Small intestine (tissue), 7 donors: ENCODE measurements around the gene DDX5. TPM values are rescaled to one million over a fixed set of nuclear protein-coding genes. Genes with fewer than 3 reads are reported as not detected.

Experiments
- DNase-seq, 2 donors: peaks; one replicate each; pipeline versions ENCODE4 v3.0.0 to v3.0.0-alpha.2; 2013
- FAIRE-seq: peaks from 2 replicates; lab custom pipeline; 2012; peaks lifted over from hg19 to GRCh38; lab: Jason Lieb, UNC
- H3K27ac ChIP-seq, 3 donors: one replicate each; pipeline ENCODE4 v1.5.1; 2013; ENCODE audit warnings: low read length in 2 of 3, mild to moderate bottlenecking in 2 of 3, control low read depth in 1 of 3, inconsistent platforms in 1 of 3, low read depth in 1 of 3, moderate library complexity in 1 of 3
- H3K27me3 ChIP-seq, 3 donors: one replicate each; pipeline ENCODE4 v1.6.1; 2013; ENCODE audit warnings: low read length in 3 of 3, inconsistent platforms in 1 of 3; ENCODE audit not compliant: control insufficient read depth in 3 of 3, insufficient read depth in 3 of 3
- H3K36me3 ChIP-seq, 3 donors: one replicate each; pipeline ENCODE4 v1.6.1; 2013; ENCODE audit warnings: low read length in 3 of 3, inconsistent platforms in 1 of 3, low read depth in 1 of 3, mild to moderate bottlenecking in 1 of 3, moderate library complexity in 1 of 3; ENCODE audit not compliant: control insufficient read depth in 3 of 3, insufficient read depth in 2 of 3
- H3K4me1 ChIP-seq, 3 donors: one replicate each; pipeline ENCODE4 v1.6.1; 2013; ENCODE audit warnings: low read length in 2 of 3, inconsistent platforms in 1 of 3, low read depth in 1 of 3, mild to moderate bottlenecking in 1 of 3, moderate library complexity in 1 of 3; ENCODE audit not compliant: control insufficient read depth in 3 of 3, insufficient read depth in 2 of 3
- H3K4me3 ChIP-seq, 3 donors: one replicate each; pipeline ENCODE4 v1.5.1; 2013; ENCODE audit warnings: low read length in 3 of 3, control low read depth in 1 of 3, inconsistent platforms in 1 of 3, low read depth in 1 of 3, mild to moderate bottlenecking in 1 of 3, moderate library complexity in 1 of 3
- H3K9me3 ChIP-seq, 2 donors: one replicate each; pipeline ENCODE4 v1.6.1; 2013; ENCODE audit warnings: low read depth in 1 of 2, low read length in 1 of 2; ENCODE audit not compliant: control insufficient read depth in 2 of 2, insufficient read depth in 1 of 2
- WGBS, 3 donors: extraction: QIAGEN DNeasy Blood & Tissue Kit; methylation state at CpG; one replicate each; pipeline ENCODE4 v1.1.7; 2013; 5-methylcytosine and 5-hydroxymethylcytosine counted together
- polyA plus RNA-seq, 4 donors: library from polyadenylated mRNA; stranded (reverse) in 3 of 4; unstranded in 1 of 4; fragments of 200-250 nt in 3 of 4; fragments of 120-200 nt in 1 of 4; gene quantifications; one replicate each; pipeline versions ENCODE4 v1.2.1 to v1.2.3, GENCODE V29; 2013
- donor health status: healthy with polysubstance abuse.
- donor health status: control.
- donor health status: control.
- donor health status: Bipolar disorder and iron deficiency.
- donor health status: healthy.

DDX5 gene
- polyA plus RNA-seq, 4 donors: 269 to 425 (median 321) TPM

- no peaks in the 10 kb centered on the region for H3K9me3 ChIP-seq
- no peak for FAIRE-seq
- 93 to 96% (median 95%) methylated on average over 5 of the region's 5 CpGs for WGBS, 3 donors
- no peaks in the 10 kb centered on the region for H3K27me3 ChIP-seq
- H3K4me3 ChIP-seq: no peak overlapping the region
- no peak overlapping the region for H3K27ac ChIP-seq
- H3K36me3 ChIP-seq: peaks cover 2 to 30% (median 10%) of the 10 kb centered on the region in 3 donors
- no peaks in the 10 kb centered on the region for H3K4me1 ChIP-seq
- DNase-seq: no peak
Observed at GRCh38 chr17:64540118-64540776, 34.2 kb upstream of the DDX5 start.

GRCh38 chr17:64538508-64539130 is 32.5 kb upstream of the DDX5 start:
- Histone ChIP-seq H3K4me1 (no peaks in the 10 kb centered on the region), H3K36me3 (peaks cover 8 to 36% (median 21%) of the 10 kb centered on the region in 3 donors), H3K27ac (no peak overlapping the region), H3K9me3 (no peaks in the 10 kb centered on the region), H3K4me3 (no peak overlapping the region), H3K27me3 (no peaks in the 10 kb centered on the region)
- DNase-seq: no peak
- FAIRE-seq: no peak
- WGBS, 3 donors: 79 to 93% (median 89%) methylated on average over 7 of the region's 7 CpGs

DNA sequence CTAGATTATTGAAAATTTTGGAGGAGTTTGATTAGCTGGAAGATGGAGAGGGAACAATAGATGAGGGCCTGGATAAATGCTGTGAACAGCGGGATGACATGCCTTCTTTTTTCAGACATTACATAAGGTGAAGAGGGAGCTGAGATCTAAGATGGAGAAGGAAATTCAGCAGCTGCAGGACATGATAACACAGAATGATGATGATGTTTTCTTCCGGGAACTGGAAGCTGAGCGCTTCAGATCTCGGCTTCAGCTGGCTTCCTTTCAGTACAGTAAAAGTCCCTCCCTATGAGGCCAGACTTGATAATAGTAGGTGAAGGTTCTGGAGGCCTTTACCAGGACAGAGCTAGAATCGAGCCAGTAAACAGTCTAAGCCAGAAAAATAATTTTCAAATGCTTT is 31.4 kb upstream of the DDX5 start:
- Histone ChIP-seq H3K36me3 (peaks cover 11 to 40% (median 26%) of the 10 kb centered on the region in 3 donors), H3K4me1 (no peaks in the 10 kb centered on the region), H3K9me3 (no peaks in the 10 kb centered on the region), H3K27ac (no peak overlapping the region), H3K4me3 (no peak overlapping the region), H3K27me3 (no peaks in the 10 kb centered on the region)
- FAIRE-seq (no peak), DNase-seq (no peak)
- 83 to 88% (median 88%) methylated on average over 5 of the region's 5 CpGs for WGBS, 3 donors

DNA sequence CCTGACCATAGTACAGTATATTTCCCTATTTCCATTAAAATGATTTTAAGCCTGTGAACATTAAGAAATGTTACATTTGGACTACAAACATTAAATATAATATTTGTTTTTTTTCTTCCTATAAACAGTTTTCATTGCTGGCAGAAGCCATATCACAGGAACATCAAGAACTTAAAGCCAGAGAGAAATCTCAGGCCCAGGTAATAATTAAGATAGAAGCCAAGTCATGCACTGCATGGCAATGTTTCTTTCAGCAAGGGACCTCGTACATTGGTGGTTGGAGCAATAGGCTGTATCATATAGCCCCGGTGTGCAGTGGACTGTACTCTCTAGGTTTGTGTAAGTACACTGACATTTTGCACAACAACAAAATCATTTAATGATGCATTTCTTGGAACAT is 30.8 kb upstream of the DDX5 start:
- FAIRE-seq (no peak), DNase-seq (no peak)
- Histone ChIP-seq H3K27me3 (no peaks in the 10 kb centered on the region), H3K9me3 (no peaks in the 10 kb centered on the region), H3K4me3 (no peak overlapping the region), H3K27ac (no peak overlapping the region), H3K36me3 (peaks cover 16 to 44% (median 31%) of the 10 kb centered on the region in 3 donors), H3K4me1 (no peaks in the 10 kb centered on the region)
- 85 to 87% (median 87%) methylated on average over 2 of the region's 2 CpGs for WGBS, 3 donors

DNA sequence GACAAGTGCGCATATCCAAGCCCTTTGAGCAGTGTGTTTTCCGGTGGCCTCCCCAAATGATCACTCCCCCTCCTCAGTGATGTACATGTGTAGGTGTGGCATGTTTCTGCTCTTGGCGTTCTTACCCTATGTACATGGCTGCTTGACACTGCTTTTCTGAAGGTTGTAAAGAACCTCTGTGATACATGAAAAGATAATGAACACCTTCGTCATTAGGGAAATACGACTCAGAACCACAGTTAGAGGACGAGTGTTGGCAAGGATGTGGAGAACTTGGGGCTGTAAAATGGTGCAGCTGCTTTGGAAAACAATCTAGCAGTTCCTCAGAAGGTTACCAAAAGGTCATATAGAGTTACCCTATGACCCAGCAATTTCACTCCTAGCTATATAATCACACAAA is 29.3 kb upstream of the DDX5 start:
- FAIRE-seq (no peak), DNase-seq (no peak)
- peaks cover 15 to 41% (median 41%) of the 10 kb centered on the region in 3 donors for H3K36me3 ChIP-seq
- no peaks in the 10 kb centered on the region for H3K9me3 ChIP-seq
- no peaks in the 10 kb centered on the region for H3K27me3 ChIP-seq
- H3K4me3 ChIP-seq: no peak overlapping the region
- H3K27ac ChIP-seq: no peak overlapping the region
- 66 to 79% (median 76%) methylated on average over 6 of the region's 6 CpGs for WGBS, 3 donors
- no peaks in the 10 kb centered on the region for H3K4me1 ChIP-seq

DNA sequence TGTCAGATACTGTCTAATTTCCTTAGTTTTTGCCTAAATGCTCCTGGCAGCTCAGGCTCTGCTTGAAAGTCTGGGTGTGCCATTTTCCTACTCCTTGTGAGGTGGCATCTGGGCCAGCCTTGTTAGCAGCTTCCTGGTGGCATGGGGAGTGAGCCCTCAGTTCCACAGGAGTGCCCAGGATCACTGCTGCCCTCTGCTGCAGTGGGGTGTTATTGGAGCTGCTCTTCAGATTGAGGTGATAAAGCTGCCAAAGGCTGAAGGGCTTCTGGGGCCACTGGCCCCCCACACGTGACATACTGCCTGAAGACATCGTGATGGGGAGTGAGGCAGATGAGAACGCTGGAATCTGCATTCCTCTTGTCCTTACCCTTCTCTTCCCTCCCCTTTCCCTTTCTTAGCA is 28.1 kb upstream of the DDX5 start:
- no peak for FAIRE-seq
- Histone ChIP-seq H3K36me3 (peaks cover 20 to 44% (median 43%) of the 10 kb centered on the region in 3 donors), H3K4me3 (no peak overlapping the region), H3K9me3 (no peaks in the 10 kb centered on the region), H3K27me3 (no peaks in the 10 kb centered on the region), H3K4me1 (no peaks in the 10 kb centered on the region), H3K27ac (no peak overlapping the region)
- peak in 1 of 2 donors; percentile 23 for DNase-seq
- 83 to 92% (median 88%) methylated on average over 3 of the region's 3 CpGs for WGBS, 3 donors

GRCh38 chr17:64533784-64534183 is 27.7 kb upstream of the DDX5 start:
- Histone ChIP-seq H3K36me3 (peaks cover 22 to 48% (median 42%) of the 10 kb centered on the region in 3 donors), H3K4me3 (no peak overlapping the region), H3K27ac (no peak overlapping the region), H3K27me3 (no peaks in the 10 kb centered on the region), H3K4me1 (no peaks in the 10 kb centered on the region), H3K9me3 (no peaks in the 10 kb centered on the region)
- FAIRE-seq: no peak
- DNase-seq: no peak
- WGBS, 3 donors: 93 to 100% (median 94%) methylated on average over 2 of the region's 2 CpGs

- no peak for FAIRE-seq
- H3K4me3 ChIP-seq: no peak overlapping the region
- no peak for DNase-seq
- H3K27ac ChIP-seq: no peak overlapping the region
- H3K9me3 ChIP-seq: no peaks in the 10 kb centered on the region
- no peaks in the 10 kb centered on the region for H3K4me1 ChIP-seq
- WGBS, 3 donors: 92 to 95% (median 92%) methylated on average over 5 of the region's 5 CpGs
- peaks cover 24 to 48% (median 32%) of the 10 kb centered on the region in 3 donors for H3K36me3 ChIP-seq
- no peaks in the 10 kb centered on the region for H3K27me3 ChIP-seq
Observed at GRCh38 chr17:64532409-64532808, 26.3 kb upstream of the DDX5 start.
